Mammary epithelial cell (primary cell): ENCODE results near the gene PON2.

Experiments
- CTCF ChIP-seq, 2 donors: IDR thresholded peaks in 1 of 2; conservative IDR thresholded peaks in 1 of 2; 2 replicates each; pipeline ENCODE4 v1.5.1; 2011 to 2012; ENCODE audit warnings: inconsistent platforms in 2 of 2, low read length in 2 of 2, mild to moderate bottlenecking in 2 of 2, control low read depth in 1 of 2, low read depth in 1 of 2; ENCODE audit not compliant: insufficient read depth in 1 of 2; ENCODE audit errors: extremely low read depth in 1 of 2
- EZH2 ChIP-seq: IDR thresholded peaks from 2 replicates; pipeline ENCODE4 v1.6.1; 2012; ENCODE audit warnings: low read length, inconsistent platforms, borderline replicate concordance

- TF ChIP-seq CTCF (conservative IDR thresholded peaks at IDR 0.05 in 1 of 2, IDR thresholded peaks at IDR 0.05 in 1 of 2; ENCODE audit: extremely low read depth in 1 of 2, insufficient read depth in 1 of 2, low read depth in 1 of 2, low read length in 2 of 2) = no peak
- TF ChIP-seq EZH2 = no peak
Observed at GRCh38 chr7:95471071-95471470, 36.2 kb upstream of the PON2 start.
